Parathyroid adenoma (tissue), 2 donors: ENCODE results near the gene MAP3K5.

Experiments used
- H2AFZ ChIP-seq: fragments of 300-600 bp; sonication (generic); one replicate; pipeline ENCODE4 v1.7.0; 2017; ENCODE audit warnings: antibody characterized with exemption, mild to moderate bottlenecking
- H3K27ac ChIP-seq: fragments of 300-600 bp; sonication (generic); one replicate; pipeline ENCODE4 v1.7.0; 2017
- H3K27me3 ChIP-seq: fragments of 300-600 bp; sonication (generic); one replicate; pipeline ENCODE4 v1.7.0; 2017; ENCODE audit warnings: low read length; ENCODE audit not compliant: control insufficient read depth, insufficient read depth
- H3K36me3 ChIP-seq: fragments of 300-600 bp; sonication (generic); one replicate; pipeline ENCODE4 v1.7.0; 2017; ENCODE audit warnings: low read length; ENCODE audit not compliant: control insufficient read depth, insufficient read depth
- H3K4me1 ChIP-seq: fragments of 300-600 bp; sonication (generic); one replicate; pipeline ENCODE4 v1.7.0; 2017; ENCODE audit warnings: control low read depth
- H3K4me2 ChIP-seq: fragments of 300-600 bp; sonication (generic); one replicate; pipeline ENCODE4 v1.7.0; 2017; ENCODE audit warnings: low read length
- H3K4me3 ChIP-seq: fragments of 300-600 bp; sonication (generic); one replicate; pipeline ENCODE4 v1.7.0; 2017; ENCODE audit warnings: low read depth, low read length
- H3K79me2 ChIP-seq: fragments of 300-600 bp; sonication (generic); one replicate; pipeline ENCODE4 v1.7.0; 2017; ENCODE audit warnings: control low read depth
- H3K9ac ChIP-seq: fragments of 300-600 bp; sonication (generic); one replicate; pipeline ENCODE4 v1.7.0; 2017; ENCODE audit warnings: mild to moderate bottlenecking
- H3K9me3 ChIP-seq: fragments of 300-600 bp; sonication (generic); one replicate; pipeline ENCODE4 v1.7.0; 2017; ENCODE audit warnings: low read length; ENCODE audit not compliant: control insufficient read depth
- TF ChIP-seq, protein P1 (sequence below): fragments of 300-600 bp; sonication (generic); IDR thresholded peaks from one replicate; pipeline ENCODE4 v1.7.0; 2017; ENCODE audit warnings: antibody characterized with exemption, mild to moderate bottlenecking
- donor health status: primary hyperparathyroidism.

The MAP3K5 gene

DNA sequence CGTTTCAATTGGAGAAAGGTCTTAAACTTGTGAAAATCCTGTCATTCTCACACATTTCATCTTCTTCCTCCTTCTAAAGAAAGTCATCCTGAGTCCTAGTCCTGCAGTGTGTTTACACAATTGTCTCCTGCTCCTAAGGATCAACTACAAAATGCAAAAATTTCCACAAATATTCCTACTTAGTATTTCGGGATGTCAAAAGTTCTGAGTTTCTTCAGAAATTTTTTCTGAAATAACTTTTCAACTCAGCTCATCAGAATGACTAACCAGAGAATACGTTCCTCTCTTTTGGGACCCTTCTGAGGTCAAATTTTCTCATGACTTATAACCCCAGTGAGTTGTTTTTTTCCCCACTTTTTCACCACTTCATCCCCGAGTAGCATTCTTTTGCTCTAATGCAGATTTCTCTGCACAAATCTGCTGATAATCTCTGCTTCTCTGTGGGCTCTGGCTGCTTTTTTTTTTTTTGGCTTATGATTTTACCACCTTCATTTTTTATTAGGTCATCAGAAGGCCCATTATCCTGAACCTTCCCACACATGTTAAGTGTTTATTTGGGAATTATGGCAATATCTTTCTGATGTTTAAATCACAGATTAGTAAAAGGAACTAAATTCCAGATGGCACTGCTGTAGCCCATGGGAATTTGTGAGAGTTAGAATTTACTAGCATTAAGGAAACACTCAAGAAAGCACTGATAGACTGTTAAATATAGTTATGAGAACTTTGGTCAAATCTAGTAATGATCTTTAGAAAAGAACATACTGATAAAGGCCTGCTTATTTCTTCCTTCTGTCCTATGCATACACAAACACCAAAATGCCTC, 41.4 kb downstream of the MAP3K5 start:
- Histone ChIP-seq H3K36me3 (no peaks in the 10 kb centered on the region), H3K27ac (no peak overlapping the region), H3K4me2 (no peak overlapping the region), H3K27me3 (no peaks in the 10 kb centered on the region), H3K9me3 (no peaks in the 10 kb centered on the region), H3K79me2 (no peaks in the 10 kb centered on the region), H2AFZ (no peak overlapping the region), H3K4me3 (no peak overlapping the region), H3K4me1 (no peaks in the 10 kb centered on the region), H3K9ac (no peak overlapping the region)
- TF ChIP-seq, protein P1, sequence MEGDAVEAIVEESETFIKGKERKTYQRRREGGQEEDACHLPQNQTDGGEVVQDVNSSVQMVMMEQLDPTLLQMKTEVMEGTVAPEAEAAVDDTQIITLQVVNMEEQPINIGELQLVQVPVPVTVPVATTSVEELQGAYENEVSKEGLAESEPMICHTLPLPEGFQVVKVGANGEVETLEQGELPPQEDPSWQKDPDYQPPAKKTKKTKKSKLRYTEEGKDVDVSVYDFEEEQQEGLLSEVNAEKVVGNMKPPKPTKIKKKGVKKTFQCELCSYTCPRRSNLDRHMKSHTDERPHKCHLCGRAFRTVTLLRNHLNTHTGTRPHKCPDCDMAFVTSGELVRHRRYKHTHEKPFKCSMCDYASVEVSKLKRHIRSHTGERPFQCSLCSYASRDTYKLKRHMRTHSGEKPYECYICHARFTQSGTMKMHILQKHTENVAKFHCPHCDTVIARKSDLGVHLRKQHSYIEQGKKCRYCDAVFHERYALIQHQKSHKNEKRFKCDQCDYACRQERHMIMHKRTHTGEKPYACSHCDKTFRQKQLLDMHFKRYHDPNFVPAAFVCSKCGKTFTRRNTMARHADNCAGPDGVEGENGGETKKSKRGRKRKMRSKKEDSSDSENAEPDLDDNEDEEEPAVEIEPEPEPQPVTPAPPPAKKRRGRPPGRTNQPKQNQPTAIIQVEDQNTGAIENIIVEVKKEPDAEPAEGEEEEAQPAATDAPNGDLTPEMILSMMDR, result no peak

DNA sequence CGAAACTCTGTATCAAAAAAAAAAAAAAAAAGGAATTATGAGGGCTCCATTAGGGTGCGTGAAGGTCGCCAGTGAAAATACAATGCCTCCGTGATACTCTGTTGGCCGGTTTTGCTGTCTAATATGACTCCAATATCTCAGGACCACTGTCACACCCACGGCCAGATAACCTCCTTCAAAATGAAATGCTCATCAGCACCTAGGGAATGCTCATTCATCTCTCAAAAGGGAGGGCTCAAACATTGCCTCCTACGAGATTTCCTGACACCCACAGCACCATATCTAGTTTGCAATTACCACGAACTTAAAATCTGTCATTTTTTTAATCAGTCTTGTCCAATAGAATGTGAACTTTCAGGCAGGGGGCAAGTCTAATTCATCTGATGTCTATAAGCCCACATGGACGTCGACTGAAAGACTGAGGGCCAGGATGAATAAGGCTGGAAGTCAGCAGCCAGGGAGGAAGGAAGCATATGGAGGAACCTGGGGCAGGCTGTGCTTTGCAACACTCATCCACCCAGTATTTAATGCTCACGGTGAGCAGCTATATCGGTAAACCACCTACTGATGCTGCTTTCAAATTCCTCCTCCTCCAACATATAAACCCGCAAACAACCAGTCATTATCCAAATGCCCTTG, 42.8 kb downstream of the MAP3K5 start:
- Histone ChIP-seq H3K9me3 (no peaks in the 10 kb centered on the region), H3K36me3 (no peaks in the 10 kb centered on the region), H3K9ac (no peak overlapping the region), H3K4me3 (no peak overlapping the region), H3K4me2 (no peak overlapping the region), H2AFZ (no peak overlapping the region), H3K27me3 (no peaks in the 10 kb centered on the region), H3K79me2 (no peaks in the 10 kb centered on the region), H3K27ac (no peak overlapping the region), H3K4me1 (no peaks in the 10 kb centered on the region)
- TF ChIP-seq, protein P1, result no peak

DNA sequence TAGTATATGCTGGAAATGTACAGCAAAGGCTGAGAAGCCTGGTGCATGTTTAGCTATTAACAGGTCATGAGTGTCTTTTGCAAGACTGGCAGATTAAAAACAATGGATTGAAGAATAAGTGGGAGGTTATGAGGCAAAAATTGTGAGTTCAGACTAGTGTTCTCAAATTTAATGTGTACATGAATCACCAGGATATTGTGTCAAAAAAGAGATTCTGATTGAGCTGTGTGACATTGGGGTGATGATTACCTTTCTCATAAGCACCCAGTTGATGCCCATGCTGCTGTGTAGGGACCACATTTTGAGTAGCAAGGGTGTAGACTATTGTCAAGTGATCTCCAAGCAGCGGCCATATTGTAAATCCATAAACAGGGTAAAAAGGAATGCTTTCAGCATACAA, 44.8 kb downstream of the MAP3K5 start:
- Histone ChIP-seq H3K36me3 (no peaks in the 10 kb centered on the region), H3K9me3 (no peaks in the 10 kb centered on the region), H3K27ac (no peak overlapping the region), H3K79me2 (no peaks in the 10 kb centered on the region), H3K27me3 (no peaks in the 10 kb centered on the region), H3K4me3 (no peak overlapping the region), H3K9ac (no peak overlapping the region), H2AFZ (no peak overlapping the region), H3K4me2 (no peak overlapping the region), H3K4me1 (no peaks in the 10 kb centered on the region)
- TF ChIP-seq, protein P1, result no peak

DNA sequence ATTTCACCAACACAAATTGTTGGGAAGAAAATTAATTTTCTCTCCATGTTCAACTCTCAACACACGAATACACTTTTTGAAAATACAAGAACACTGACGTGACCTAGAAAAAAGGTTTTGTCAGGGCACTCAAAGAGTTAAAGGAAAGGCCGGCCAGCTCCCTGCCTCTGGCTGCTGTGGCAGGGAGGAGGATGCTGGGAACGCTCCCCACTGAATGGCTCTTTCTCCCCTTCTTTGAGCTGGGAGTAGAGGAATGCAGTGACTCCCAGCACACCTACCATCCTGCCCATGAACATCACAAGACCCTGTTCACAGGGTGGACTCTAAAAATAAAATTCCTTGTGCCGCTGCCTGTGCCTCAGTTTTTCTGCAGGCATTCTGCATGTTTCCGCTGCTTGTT, 47.0 kb downstream of the MAP3K5 start:
- no peak overlapping the region for H3K27ac ChIP-seq
- no peaks in the 10 kb centered on the region for H3K9me3 ChIP-seq
- H3K4me1 ChIP-seq, result no peaks in the 10 kb centered on the region
- TF ChIP-seq, protein P1, result no peak
- H2AFZ ChIP-seq, result no peak overlapping the region
- H3K79me2 ChIP-seq, result no peaks in the 10 kb centered on the region
- H3K4me2 ChIP-seq, result no peak overlapping the region
- H3K36me3 ChIP-seq, result no peaks in the 10 kb centered on the region
- no peaks in the 10 kb centered on the region for H3K27me3 ChIP-seq
- no peak overlapping the region for H3K4me3 ChIP-seq
- no peak overlapping the region for H3K9ac ChIP-seq
